HepG2 (cell line): ENCODE results near the gene FAM89B. TPM values are rescaled to one million over a fixed set of nuclear protein-coding genes. Genes with fewer than 3 reads are reported as not detected.

Experiments used
- BHLHE40 ChIP-seq: IDR thresholded peaks from 2 replicates; pipeline ENCODE4 v1.6.1; 2011; ENCODE audit warnings: low read length, improper control_type of control experiment
- NFIC ChIP-seq: IDR thresholded peaks from 2 replicates; pipeline ENCODE4 v1.6.1; 2012; ENCODE audit warnings: mild to moderate bottlenecking, low read length, inconsistent platforms
- RARA ChIP-seq: IDR thresholded peaks from 2 replicates; pipeline ENCODE4 v1.6.1; 2016; ENCODE audit warnings: missing genetic modification reagents, missing compliant biosample characterization
- SPEN ChIP-seq: sonication (generic); formaldehyde crosslinking; IDR thresholded peaks from 2 replicates; pipeline ENCODE4 v1.5.1; 2020; ENCODE audit warnings: low read depth, mild to moderate bottlenecking, missing genetic modification reagents
- TMF1 ChIP-seq: sonication (generic); formaldehyde crosslinking; IDR thresholded peaks from 2 replicates; pipeline ENCODE4 v1.8.1; 2022; ENCODE audit warnings: low read depth, missing genetic modification reagents
- TOPORS ChIP-seq: sonication (generic); formaldehyde crosslinking; IDR thresholded peaks from 2 replicates; pipeline ENCODE4 v1.8.0; 2023; ENCODE audit warnings: mild to moderate bottlenecking, missing genetic modification reagents
- ZBTB3 ChIP-seq: sonication (generic); formaldehyde crosslinking; IDR thresholded peaks from 2 replicates; pipeline ENCODE4 v1.4.0; 2020; ENCODE audit warnings: low read depth, mild to moderate bottlenecking, moderate library complexity, missing genetic modification reagents, borderline replicate concordance
- ZNF136 ChIP-seq: sonication (generic); formaldehyde crosslinking; IDR thresholded peaks from 2 replicates; pipeline ENCODE4 v1.8.1; 2022; ENCODE audit warnings: low read depth, mild to moderate bottlenecking, moderate library complexity, missing genetic modification reagents
- ZNF24 ChIP-seq: fragments of 450-650 bp; IDR thresholded peaks from 2 replicates; pipeline ENCODE4 v1.6.1; 2017; ENCODE audit warnings: antibody characterized with exemption, mild to moderate bottlenecking
- ZNF34 ChIP-seq: sonication (generic); formaldehyde crosslinking; IDR thresholded peaks from 2 replicates; pipeline ENCODE4 v1.4.0; 2020; ENCODE audit warnings: mild to moderate bottlenecking, missing genetic modification reagents, borderline replicate concordance
- ZNF713 ChIP-seq: sonication (generic); formaldehyde crosslinking; IDR thresholded peaks from 2 replicates; pipeline ENCODE4 v1.4.0; 2020; ENCODE audit warnings: mild to moderate bottlenecking, missing genetic modification reagents
- polyA plus RNA-seq, 8 experiments: library from polyadenylated mRNA; depleted of rRNA in 3 of 8; stranded (reverse) in 7 of 8; unstranded in 1 of 8; fragments of >200 nt; fragmentation: Illumina TruSeq in 4 of 8; extraction: Trizol in 4 of 8; gene quantifications; 2 replicates each; pipeline versions ENCODE4 v1.2.1 to v1.2.3, GENCODE V29; 2011 to 2016; ENCODE audit warnings: low read depth in 4 of 8, missing spikeins in 1 of 8, mixed read lengths in 1 of 8; ENCODE audit not compliant: insufficient read depth in 1 of 8
- total RNA-seq, 5 experiments: library from RNA; depleted of rRNA; stranded (reverse); fragments of >200 nt; fragmentation: Illumina TruSeq; extraction: Trizol; gene quantifications; 2 replicates each; pipeline ENCODE4 v1.2.3, GENCODE V29; 2016; ENCODE audit warnings: low read depth in 1 of 5
- TF ChIP-seq, protein P1 (sequence below): sonication (generic); formaldehyde crosslinking; IDR thresholded peaks from 2 replicates; pipeline ENCODE4 v1.4.0; 2020; ENCODE audit warnings: low read depth, missing genetic modification reagents
- TF ChIP-seq, protein P2 (sequence below): sonication (generic); formaldehyde crosslinking; IDR thresholded peaks from 2 replicates; pipeline ENCODE4 v1.4.0; 2020; ENCODE audit warnings: missing genetic modification reagents
- TF ChIP-seq, protein P3 (sequence below): sonication (generic); formaldehyde crosslinking; IDR thresholded peaks from 2 replicates; pipeline ENCODE4 v1.5.0; 2020; ENCODE audit warnings: mild to moderate bottlenecking, missing genetic modification reagents
- TF ChIP-seq, protein P4 (sequence below): sonication (generic); formaldehyde crosslinking; IDR thresholded peaks from 2 replicates; pipeline ENCODE4 v1.5.0; 2020; ENCODE audit warnings: mild to moderate bottlenecking, missing genetic modification reagents, borderline replicate concordance

FAM89B gene
- total and polyA plus RNA-seq, 2 of the 13 experiments (the other 11 are each of a cell fraction or from before 2014, with no cell fraction given), result 5.7 to 8.0 TPM

DNA sequence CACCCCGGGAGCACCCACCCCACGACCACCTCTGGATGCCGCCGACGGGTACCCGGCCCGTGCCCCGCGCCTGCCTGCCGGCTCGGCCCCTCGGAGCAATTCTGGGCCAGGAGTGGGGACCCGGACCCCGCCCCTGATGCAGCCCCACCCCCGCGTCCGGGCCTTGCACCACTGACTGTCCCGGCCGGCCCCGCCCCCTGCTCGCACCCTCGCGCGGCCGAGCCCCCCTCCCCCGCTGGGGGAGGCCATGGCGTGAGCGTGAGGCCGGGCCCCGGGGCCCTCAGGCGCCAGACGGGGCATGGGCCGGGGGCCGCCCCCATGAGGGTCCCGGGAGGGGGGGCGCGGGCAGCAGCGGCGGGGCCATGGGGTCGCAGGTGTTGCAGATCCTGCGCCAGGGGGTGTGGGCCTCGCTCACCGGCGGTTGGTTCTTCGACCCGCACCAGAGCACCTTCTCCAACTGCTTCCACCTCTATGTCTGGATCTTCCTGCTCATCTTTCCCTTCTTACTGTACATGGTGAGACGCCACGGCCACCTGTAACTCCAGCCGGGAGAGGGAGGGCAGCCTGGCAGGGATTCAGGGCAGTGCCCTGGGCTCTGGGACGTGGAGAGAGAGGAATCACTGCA is 43.7 kb downstream of the FAM89B start (continued):
- TF ChIP-seq, protein P1, sequence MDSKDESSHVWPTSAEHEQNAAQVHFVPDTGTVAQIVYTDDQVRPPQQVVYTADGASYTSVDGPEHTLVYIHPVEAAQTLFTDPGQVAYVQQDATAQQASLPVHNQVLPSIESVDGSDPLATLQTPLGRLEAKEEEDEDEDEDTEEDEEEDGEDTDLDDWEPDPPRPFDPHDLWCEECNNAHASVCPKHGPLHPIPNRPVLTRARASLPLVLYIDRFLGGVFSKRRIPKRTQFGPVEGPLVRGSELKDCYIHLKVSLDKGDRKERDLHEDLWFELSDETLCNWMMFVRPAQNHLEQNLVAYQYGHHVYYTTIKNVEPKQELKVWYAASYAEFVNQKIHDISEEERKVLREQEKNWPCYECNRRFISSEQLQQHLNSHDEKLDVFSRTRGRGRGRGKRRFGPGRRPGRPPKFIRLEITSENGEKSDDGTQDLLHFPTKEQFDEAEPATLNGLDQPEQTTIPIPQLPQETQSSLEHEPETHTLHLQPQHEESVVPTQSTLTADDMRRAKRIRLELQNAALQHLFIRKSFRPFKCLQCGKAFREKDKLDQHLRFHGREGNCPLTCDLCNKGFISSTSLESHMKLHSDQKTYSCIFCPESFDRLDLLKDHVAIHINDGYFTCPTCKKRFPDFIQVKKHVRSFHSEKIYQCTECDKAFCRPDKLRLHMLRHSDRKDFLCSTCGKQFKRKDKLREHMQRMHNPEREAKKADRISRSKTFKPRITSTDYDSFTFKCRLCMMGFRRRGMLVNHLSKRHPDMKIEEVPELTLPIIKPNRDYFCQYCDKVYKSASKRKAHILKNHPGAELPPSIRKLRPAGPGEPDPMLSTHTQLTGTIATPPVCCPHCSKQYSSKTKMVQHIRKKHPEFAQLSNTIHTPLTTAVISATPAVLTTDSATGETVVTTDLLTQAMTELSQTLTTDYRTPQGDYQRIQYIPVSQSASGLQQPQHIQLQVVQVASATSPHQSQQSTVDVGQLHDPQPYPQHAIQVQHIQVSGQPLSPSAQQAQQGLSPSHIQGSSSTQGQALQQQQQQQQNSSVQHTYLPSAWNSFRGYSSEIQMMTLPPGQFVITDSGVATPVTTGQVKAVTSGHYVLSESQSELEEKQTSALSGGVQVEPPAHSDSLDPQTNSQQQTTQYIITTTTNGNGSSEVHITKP (CRISPR knock-in tag), result no peak
- TF ChIP-seq, protein P2, sequence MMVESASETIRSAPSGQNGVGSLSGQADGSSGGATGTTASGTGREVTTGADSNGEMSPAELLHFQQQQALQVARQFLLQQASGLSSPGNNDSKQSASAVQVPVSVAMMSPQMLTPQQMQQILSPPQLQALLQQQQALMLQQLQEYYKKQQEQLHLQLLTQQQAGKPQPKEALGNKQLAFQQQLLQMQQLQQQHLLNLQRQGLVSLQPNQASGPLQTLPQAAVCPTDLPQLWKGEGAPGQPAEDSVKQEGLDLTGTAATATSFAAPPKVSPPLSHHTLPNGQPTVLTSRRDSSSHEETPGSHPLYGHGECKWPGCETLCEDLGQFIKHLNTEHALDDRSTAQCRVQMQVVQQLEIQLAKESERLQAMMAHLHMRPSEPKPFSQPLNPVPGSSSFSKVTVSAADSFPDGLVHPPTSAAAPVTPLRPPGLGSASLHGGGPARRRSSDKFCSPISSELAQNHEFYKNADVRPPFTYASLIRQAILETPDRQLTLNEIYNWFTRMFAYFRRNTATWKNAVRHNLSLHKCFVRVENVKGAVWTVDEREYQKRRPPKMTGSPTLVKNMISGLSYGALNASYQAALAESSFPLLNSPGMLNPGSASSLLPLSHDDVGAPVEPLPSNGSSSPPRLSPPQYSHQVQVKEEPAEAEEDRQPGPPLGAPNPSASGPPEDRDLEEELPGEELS (CRISPR knock-in tag), result 0 out of 2 replicates have a peak, but pooled peaks have one; percentile 3
- no peak for TF ChIP-seq ZNF713 (CRISPR knock-in tag)
- TF ChIP-seq ZNF136 (CRISPR knock-in tag), result no peak
- TF ChIP-seq ZNF34 (CRISPR knock-in tag), result no peak
- TF ChIP-seq, protein P3, sequence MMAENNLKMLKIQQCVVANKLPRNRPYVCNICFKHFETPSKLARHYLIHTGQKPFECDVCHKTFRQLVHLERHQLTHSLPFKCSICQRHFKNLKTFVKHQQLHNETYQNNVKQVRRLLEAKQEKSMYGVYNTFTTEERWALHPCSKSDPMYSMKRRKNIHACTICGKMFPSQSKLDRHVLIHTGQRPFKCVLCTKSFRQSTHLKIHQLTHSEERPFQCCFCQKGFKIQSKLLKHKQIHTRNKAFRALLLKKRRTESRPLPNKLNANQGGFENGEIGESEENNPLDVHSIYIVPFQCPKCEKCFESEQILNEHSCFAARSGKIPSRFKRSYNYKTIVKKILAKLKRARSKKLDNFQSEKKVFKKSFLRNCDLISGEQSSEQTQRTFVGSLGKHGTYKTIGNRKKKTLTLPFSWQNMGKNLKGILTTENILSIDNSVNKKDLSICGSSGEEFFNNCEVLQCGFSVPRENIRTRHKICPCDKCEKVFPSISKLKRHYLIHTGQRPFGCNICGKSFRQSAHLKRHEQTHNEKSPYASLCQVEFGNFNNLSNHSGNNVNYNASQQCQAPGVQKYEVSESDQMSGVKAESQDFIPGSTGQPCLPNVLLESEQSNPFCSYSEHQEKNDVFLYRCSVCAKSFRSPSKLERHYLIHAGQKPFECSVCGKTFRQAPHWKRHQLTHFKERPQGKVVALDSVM (CRISPR knock-in tag), result no peak
- no peak for TF ChIP-seq ZNF24
- TF ChIP-seq ZBTB3 (CRISPR knock-in tag), result no peak
- TF ChIP-seq TMF1 (CRISPR knock-in tag), result no peak
- 0 out of 2 replicates have a peak, but pooled peaks have one; percentile 23 for TF ChIP-seq BHLHE40
- TF ChIP-seq SPEN, result peak; percentile 41
- no peak for TF ChIP-seq NFIC
- TF ChIP-seq RARA, result no peak; the same call in 1 of the 2 replicates
- TF ChIP-seq, protein P4, sequence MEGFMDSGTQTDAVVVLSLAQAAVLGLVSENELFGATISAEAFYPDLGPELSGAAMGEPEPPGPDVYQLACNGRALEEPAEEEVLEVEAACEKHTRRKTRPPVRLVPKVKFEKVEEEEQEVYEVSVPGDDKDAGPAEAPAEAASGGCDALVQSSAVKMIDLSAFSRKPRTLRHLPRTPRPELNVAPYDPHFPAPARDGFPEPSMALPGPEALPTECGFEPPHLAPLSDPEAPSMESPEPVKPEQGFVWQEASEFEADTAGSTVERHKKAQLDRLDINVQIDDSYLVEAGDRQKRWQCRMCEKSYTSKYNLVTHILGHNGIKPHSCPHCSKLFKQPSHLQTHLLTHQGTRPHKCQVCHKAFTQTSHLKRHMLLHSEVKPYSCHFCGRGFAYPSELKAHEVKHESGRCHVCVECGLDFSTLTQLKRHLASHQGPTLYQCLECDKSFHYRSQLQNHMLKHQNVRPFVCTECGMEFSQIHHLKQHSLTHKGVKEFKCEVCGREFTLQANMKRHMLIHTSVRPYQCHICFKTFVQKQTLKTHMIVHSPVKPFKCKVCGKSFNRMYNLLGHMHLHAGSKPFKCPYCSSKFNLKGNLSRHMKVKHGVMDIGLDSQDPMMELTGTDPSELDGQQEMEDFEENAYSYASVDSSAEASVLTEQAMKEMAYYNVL, result peak; percentile 33; the same call in 1 of the 2 replicates
- no peak; the same call in 1 of the 2 replicates for TF ChIP-seq TOPORS
